Common myeloid progenitor, CD34-positive (primary cell): ENCODE results near the gene CNPY3.

ENCODE experiments used
- CTCF ChIA-PET: fragments of 350-600 bp; sonication (Branson Sonifier 250); formaldehyde crosslinking; loops from one replicate; lab custom pipeline; 2021; ENCODE audit warnings: antibody characterized with exemption; lab: Charles Lee
- POLR2A ChIA-PET: fragments of 350-600 bp; sonication (Branson Sonifier 250); formaldehyde crosslinking; loops from one replicate; lab custom pipeline; 2021; ENCODE audit warnings: antibody characterized with exemption; lab: Charles Lee
- DNase-seq, 3 donors: peaks; one replicate each; pipeline versions ENCODE4 v3.0.0 to v3.0.0-alpha.2; 2013
- H3K27ac ChIP-seq, 2 experiments: 1 replicate in 1 of 2; 2 replicates in 1 of 2; pipeline ENCODE4 v1.7.0; 2013; ENCODE audit warnings: inconsistent platforms in 2 of 2, low read length in 2 of 2, mild to moderate bottlenecking in 2 of 2, low read depth in 1 of 2, moderate library complexity in 1 of 2; ENCODE audit not compliant: severe bottlenecking in 2 of 2, insufficient read depth in 1 of 2, poor library complexity in 1 of 2
- H3K27me3 ChIP-seq, 5 experiments: replicated peaks in 2 of 5; 1 replicate in 3 of 5; 2 replicates in 2 of 5; pipeline versions ENCODE4 v1.6.1 to v1.7.0; 2013; ENCODE audit warnings: low read length in 4 of 5, mild to moderate bottlenecking in 2 of 5, moderate library complexity in 2 of 5, inconsistent platforms in 1 of 5; ENCODE audit not compliant: insufficient read depth in 5 of 5, control insufficient read depth in 4 of 5
- H3K36me3 ChIP-seq, 4 experiments: 1 replicate in 2 of 4; 2 replicates in 2 of 4; pipeline versions ENCODE4 v1.6.1 to v1.7.0; 2013; ENCODE audit warnings: low read length in 3 of 4, control low read depth in 1 of 4, mild to moderate bottlenecking in 1 of 4; ENCODE audit not compliant: control insufficient read depth in 4 of 4, insufficient read depth in 4 of 4
- H3K4me1 ChIP-seq, 4 experiments: 1 replicate in 3 of 4; 2 replicates in 1 of 4; pipeline versions ENCODE4 v1.6.1 to v1.7.1; 2013; ENCODE audit warnings: low read length in 3 of 4, mild to moderate bottlenecking in 3 of 4, control low read depth in 1 of 4, inconsistent platforms in 1 of 4, moderate library complexity in 1 of 4; ENCODE audit not compliant: control insufficient read depth in 4 of 4, insufficient read depth in 4 of 4; ENCODE audit errors: control extremely low read depth in 1 of 4
- H3K4me3 ChIP-seq, 7 experiments: 1 replicate in 4 of 7; 2 replicates in 3 of 7; pipeline versions ENCODE4 v1.5.1 to v1.7.0; 2013; ENCODE audit warnings: mild to moderate bottlenecking in 7 of 7, low read length in 6 of 7, moderate library complexity in 6 of 7, inconsistent platforms in 2 of 7, low read depth in 2 of 7, control low read depth in 1 of 7; ENCODE audit not compliant: insufficient read depth in 4 of 7, control insufficient read depth in 1 of 7; ENCODE audit errors: extremely low read depth in 1 of 7
- H3K9me3 ChIP-seq, 5 experiments: 1 replicate in 4 of 5; 2 replicates in 1 of 5; pipeline versions ENCODE4 v1.6.1 to v1.7.1; 2013; ENCODE audit warnings: low read length in 4 of 5, mild to moderate bottlenecking in 2 of 5, inconsistent platforms in 1 of 5, low read depth in 1 of 5, moderate library complexity in 1 of 5; ENCODE audit not compliant: control insufficient read depth in 4 of 5, insufficient read depth in 2 of 5; ENCODE audit errors: control extremely low read depth in 1 of 5
- WGBS: methylation state at CpG from one replicate; pipeline ENCODE4 v1.1.5; 2013; ENCODE audit not compliant: insufficient coverage; 5-methylcytosine and 5-hydroxymethylcytosine counted together

The CNPY3 gene

GRCh38 chr6:42968126-42968701, 38.9 kb downstream of the CNPY3 start:
- Histone ChIP-seq H3K27me3 (no peaks in the 10 kb centered on the region), H3K9me3 (no peaks in the 10 kb centered on the region), H3K36me3 (peaks cover 5 to 64% (median 38%) of the 10 kb centered on the region in 4 experiments), H3K4me3 (no peak overlapping the region), H3K4me1 (peaks cover 7 to 16% (median 11%) of the 10 kb centered on the region in 4 experiments), H3K27ac (no peak overlapping the region)
- CTCF ChIA-PET = no interaction called here
- POLR2A ChIA-PET = no interaction called here
- WGBS = 94% methylated on average over 3 of the region's 12 CpGs
- no peak for DNase-seq

GRCh38 chr6:42968783-42969182, 39.5 kb downstream of the CNPY3 start:
- Histone ChIP-seq H3K9me3 (no peaks in the 10 kb centered on the region), H3K4me3 (no peak overlapping the region), H3K36me3 (peaks cover 5 to 64% (median 37%) of the 10 kb centered on the region in 4 experiments), H3K4me1 (peaks cover 7 to 16% (median 11%) of the 10 kb centered on the region in 4 experiments), H3K27ac (no peak overlapping the region), H3K27me3 (no peaks in the 10 kb centered on the region)
- POLR2A ChIA-PET = interaction anchor here (0.6 kb wide), 1 partner anchor 16 kb away, joined by 5 read pairs; no protein-coding TSS in a partner anchor
- CTCF ChIA-PET = no interaction called here
- DNase-seq = no peak
- WGBS = 77% methylated on average over 3 of the region's 4 CpGs

- Histone ChIP-seq H3K4me3 (no peak overlapping the region), H3K36me3 (peaks cover 5 to 63% (median 37%) of the 10 kb centered on the region in 4 experiments), H3K9me3 (no peaks in the 10 kb centered on the region), H3K4me1 (peaks cover 7 to 16% (median 11%) of the 10 kb centered on the region in 4 experiments), H3K27ac (no peak overlapping the region), H3K27me3 (no peaks in the 10 kb centered on the region)
- CTCF ChIA-PET = no interaction called here
- POLR2A ChIA-PET = no interaction called here
- no peak for DNase-seq
- 100% methylated on average over 2 of the region's 2 CpGs for WGBS
These were observed 40.2 kb downstream of the CNPY3 start for GRCh38 chr6:42969431-42969830.

- WGBS = no CpG with 5 or more reads among the region's 4 CpGs
- DNase-seq = no peak
- CTCF ChIA-PET = interaction anchor here (2.3 kb wide), 1 partner anchor 9 kb away, joined by 7 read pairs; no protein-coding TSS in a partner anchor
- peaks cover 7 to 16% (median 11%) of the 10 kb centered on the region in 4 experiments for H3K4me1 ChIP-seq
- no peaks in the 10 kb centered on the region for H3K9me3 ChIP-seq
- H3K36me3 ChIP-seq = peaks cover 5 to 60% (median 35%) of the 10 kb centered on the region in 4 experiments
- H3K27ac ChIP-seq = no peak overlapping the region
- POLR2A ChIA-PET = interaction anchor here (0.8 kb wide), 1 partner anchor 9 kb away, joined by 3 read pairs; the partner anchor contains the start of gene PEX6
- H3K4me3 ChIP-seq = no peak overlapping the region
- H3K27me3 ChIP-seq = no peaks in the 10 kb centered on the region
These were observed 40.7 kb downstream of the CNPY3 start for GRCh38 chr6:42969934-42970333.

- ChIA-PET CTCF (interaction anchor here (1.5 to 2.3 kb wide), 2 partner anchors 10 to 45 kb away, joined by 4 to 7 read pairs; no protein-coding TSS in a partner anchor), POLR2A (interaction anchor here (0.8 kb wide), 1 partner anchor 8 kb away, joined by 3 read pairs; the partner anchor contains the start of gene PEX6)
- WGBS = 0% methylated on average over 1 of the region's 4 CpGs
- Histone ChIP-seq H3K27me3 (no peaks in the 10 kb centered on the region), H3K36me3 (peaks cover 5 to 49% (median 31%) of the 10 kb centered on the region in 4 experiments), H3K4me1 (peaks cover 7 to 16% (median 11%) of the 10 kb centered on the region in 4 experiments), H3K4me3 (peak overlapping the region in 1 of 7 experiments; percentile 29), H3K27ac (no peak overlapping the region), H3K9me3 (no peaks in the 10 kb centered on the region)
- DNase-seq = peak; percentile 52 to 85 (median 81)
These were observed 41.8 kb downstream of the CNPY3 start for GRCh38 chr6:42970871-42971612.

DNA sequence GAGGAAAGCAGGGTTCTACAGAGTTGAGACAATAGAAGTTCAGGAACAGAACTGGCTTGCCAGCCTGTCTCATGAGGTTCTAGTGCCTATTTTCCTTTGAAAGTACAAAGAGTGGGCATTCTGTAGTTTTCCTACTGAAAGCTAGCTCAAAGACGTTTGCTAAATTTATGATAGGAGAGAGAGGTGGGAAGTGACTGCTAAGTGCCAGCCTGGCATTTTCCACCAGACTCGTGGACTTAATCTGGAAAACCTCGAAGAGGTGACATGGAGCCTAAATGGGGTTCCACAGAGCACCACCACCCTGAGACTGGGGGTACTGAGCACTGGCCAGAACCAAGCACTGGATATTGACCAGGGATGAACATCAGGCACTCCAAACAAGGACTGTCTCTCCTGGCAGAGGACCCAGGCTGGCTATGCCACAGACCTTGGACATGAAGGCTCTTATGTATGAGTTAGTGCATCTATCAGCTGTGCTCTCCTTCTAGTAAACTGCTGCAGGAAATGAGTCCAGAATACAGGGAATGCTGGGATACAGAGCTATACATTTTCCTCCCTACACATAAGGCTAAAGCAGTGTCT, 42.6 kb downstream of the CNPY3 start:
- H3K36me3 ChIP-seq = peaks cover 0 to 42% (median 26%) of the 10 kb centered on the region in 4 experiments
- H3K4me3 ChIP-seq = no peak overlapping the region
- no peaks in the 10 kb centered on the region for H3K9me3 ChIP-seq
- peaks cover 7 to 16% (median 11%) of the 10 kb centered on the region in 4 experiments for H3K4me1 ChIP-seq
- ChIA-PET POLR2A (no interaction called here), CTCF (interaction anchor here (1.5 to 2.3 kb wide), 2 partner anchors 10 to 44 kb away, joined by 4 to 7 read pairs; no protein-coding TSS in a partner anchor)
- DNase-seq = no peak
- no peaks in the 10 kb centered on the region for H3K27me3 ChIP-seq
- WGBS = 91% methylated on average over 3 of the region's 3 CpGs
- no peak overlapping the region for H3K27ac ChIP-seq
